Cardiac fibroblast (primary cell): Measurements from ENCODE around the gene TAGLN3.
A peak's percentile ranks its signal among the peaks of the same experiment; 100 is the strongest.

Source experiments
- DNase-seq, 2 donors: peaks; one replicate each; pipeline versions ENCODE4 v3.0.0 to v3.0.0-alpha.2; 2010; ENCODE audit warnings: low read depth in 2 of 2
- H3K4me3 ChIP-seq, 2 donors: replicated peaks in 1 of 2; 1 replicate in 1 of 2; 2 replicates in 1 of 2; pipeline ENCODE4 v1.5.1; 2011; ENCODE audit warnings: low read depth in 2 of 2, low read length in 2 of 2, mild to moderate bottlenecking in 2 of 2, moderate library complexity in 1 of 2
- TF ChIP-seq, protein P1 (sequence below): IDR thresholded peaks from one replicate; pipeline ENCODE4 v1.5.1; 2011; ENCODE audit warnings: low read depth, mild to moderate bottlenecking, low read length, inconsistent platforms

The TAGLN3 gene

DNA sequence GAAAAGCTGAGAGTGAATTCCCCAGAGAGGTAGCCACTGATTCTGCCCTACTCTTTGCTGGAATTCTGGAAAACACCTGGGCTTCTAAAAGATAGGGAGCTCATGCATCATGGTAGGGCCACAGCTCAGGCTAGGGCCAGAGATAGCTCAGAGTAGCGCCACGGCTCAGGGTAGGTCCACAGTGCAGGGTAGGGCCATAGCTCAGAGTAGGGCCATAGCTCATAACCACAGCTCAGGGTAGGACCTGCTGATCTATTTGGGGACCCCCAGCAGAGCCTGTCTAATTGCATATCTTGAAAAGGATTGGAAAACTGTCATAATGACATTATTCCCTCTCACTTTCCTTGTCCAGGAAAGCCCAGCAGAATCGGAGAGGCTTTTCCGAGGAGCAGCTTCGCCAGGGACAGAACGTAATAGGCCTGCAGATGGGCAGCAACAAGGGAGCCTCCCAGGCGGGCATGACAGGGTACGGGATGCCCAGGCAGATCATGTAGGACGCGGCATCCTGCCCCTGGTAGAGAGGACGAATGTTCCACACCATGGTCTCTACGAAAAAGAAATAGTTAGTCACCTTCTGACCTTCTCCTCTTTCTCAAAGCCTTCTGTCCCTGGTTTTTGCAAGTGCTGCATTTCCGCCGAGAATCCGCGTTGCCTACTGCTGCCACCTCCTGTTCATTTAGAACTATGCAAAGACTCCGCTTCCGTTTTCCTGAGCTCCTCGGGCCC is 14.5 kb downstream of the TAGLN3 start:
- TF ChIP-seq, protein P1, sequence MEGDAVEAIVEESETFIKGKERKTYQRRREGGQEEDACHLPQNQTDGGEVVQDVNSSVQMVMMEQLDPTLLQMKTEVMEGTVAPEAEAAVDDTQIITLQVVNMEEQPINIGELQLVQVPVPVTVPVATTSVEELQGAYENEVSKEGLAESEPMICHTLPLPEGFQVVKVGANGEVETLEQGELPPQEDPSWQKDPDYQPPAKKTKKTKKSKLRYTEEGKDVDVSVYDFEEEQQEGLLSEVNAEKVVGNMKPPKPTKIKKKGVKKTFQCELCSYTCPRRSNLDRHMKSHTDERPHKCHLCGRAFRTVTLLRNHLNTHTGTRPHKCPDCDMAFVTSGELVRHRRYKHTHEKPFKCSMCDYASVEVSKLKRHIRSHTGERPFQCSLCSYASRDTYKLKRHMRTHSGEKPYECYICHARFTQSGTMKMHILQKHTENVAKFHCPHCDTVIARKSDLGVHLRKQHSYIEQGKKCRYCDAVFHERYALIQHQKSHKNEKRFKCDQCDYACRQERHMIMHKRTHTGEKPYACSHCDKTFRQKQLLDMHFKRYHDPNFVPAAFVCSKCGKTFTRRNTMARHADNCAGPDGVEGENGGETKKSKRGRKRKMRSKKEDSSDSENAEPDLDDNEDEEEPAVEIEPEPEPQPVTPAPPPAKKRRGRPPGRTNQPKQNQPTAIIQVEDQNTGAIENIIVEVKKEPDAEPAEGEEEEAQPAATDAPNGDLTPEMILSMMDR, result peak; percentile 81
- peak; percentile 87 to 88 for DNase-seq
- H3K4me3 ChIP-seq, result no peak overlapping the region

DNA sequence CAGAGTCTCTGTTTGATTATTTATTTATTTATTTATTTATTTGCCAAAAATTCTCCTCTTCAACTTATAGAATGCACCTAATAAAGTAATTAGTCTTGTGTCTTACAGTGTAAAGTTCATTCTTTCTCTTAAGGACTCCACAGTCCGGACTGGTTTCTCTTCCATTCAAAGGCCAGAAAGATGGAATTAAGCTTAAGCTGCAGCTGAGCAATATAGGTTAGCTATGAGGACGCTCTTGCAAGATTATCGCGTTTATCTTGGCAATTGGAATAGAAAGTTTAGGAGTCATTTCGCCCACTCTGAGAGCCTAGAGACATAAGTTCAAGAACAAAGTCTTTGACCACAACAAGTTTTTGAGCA is 15.0 kb downstream of the TAGLN3 start:
- no peak overlapping the region for H3K4me3 ChIP-seq
- TF ChIP-seq, protein P1, result no peak
- no peak for DNase-seq

DNA sequence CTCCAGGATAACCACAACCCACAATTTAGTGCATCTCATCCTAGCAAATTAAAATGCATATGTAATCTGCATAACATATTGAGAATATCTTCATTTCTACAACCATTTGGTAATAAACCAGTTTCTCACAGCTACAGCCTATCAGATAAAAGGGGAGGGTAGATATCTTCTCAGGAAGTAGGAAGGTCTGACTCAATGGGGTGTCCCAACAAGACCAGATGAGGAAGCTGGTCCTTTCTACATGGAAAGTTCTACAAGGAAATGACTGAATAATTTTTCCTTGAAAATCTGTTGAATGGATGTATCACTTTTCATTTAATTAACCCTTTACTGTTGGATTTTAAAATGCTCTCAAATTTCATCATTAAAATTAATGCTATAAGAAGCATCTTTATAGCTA is 18.4 kb downstream of the TAGLN3 start:
- no peak overlapping the region for H3K4me3 ChIP-seq
- TF ChIP-seq, protein P1, result no peak
- DNase-seq, result peak in 1 of 2 donors; percentile 46

DNA sequence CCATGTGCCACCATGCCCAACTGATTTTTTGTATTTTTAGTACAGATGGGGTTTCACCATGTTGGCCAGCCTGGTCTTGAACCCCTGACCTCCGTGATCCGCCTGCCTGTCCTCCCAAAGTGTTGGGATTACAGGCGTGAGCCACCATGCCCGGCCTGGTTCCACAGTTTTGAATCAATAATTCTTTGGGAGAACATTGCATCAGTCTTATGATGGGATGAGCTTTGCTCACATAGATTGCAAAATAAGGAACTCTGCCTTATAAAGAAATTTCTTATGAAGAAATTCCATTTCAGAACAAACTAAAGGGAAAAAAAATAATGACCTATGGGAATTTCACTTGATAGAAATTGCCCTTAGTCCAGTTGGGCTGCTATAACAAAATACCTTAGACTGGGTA is 20.0 kb downstream of the TAGLN3 start:
- DNase-seq, result no peak
- H3K4me3 ChIP-seq, result no peak overlapping the region
- TF ChIP-seq, protein P1, result no peak

DNA sequence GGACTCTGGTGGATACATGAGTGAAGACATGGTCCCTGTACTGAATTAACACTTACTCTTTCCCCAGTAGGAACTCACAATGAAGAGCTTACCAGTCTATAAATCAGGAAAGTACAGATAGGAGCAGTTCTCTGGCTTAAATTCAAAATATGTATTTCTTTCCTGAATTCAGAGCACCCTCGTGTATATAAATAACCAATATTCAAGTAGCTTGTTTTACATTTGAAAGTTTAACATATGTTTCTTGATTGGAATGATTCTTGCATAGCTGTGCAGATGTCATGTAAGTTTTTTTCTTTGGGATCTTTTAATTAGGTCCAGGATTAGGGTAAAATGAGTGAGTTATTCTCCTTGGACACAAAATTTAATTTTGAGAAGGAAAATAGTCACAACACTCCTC is 21.0 kb downstream of the TAGLN3 start:
- TF ChIP-seq, protein P1, result no peak
- no peak overlapping the region for H3K4me3 ChIP-seq
- DNase-seq, result no peak

DNA sequence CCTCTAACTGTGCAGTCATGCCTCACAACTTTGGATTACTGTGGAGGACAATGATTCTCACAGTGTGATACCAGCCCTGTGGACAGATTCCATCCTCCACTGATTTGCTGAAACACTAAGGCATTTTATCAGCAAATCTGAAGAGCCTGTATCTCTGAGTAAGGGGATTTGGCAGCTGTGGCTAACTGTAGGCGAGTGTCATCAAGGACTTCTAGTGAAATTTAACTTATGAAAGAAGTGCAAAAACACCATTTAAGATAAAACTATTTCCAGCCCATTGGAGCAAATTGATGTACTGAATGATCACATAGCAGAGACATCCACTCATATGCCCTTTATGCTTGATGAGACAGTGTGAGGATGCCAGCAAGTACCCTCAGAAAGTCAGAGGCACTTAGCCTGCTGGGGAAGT is 22.0 kb downstream of the TAGLN3 start:
- TF ChIP-seq, protein P1, result no peak
- DNase-seq, result no peak
- no peak overlapping the region for H3K4me3 ChIP-seq

DNA sequence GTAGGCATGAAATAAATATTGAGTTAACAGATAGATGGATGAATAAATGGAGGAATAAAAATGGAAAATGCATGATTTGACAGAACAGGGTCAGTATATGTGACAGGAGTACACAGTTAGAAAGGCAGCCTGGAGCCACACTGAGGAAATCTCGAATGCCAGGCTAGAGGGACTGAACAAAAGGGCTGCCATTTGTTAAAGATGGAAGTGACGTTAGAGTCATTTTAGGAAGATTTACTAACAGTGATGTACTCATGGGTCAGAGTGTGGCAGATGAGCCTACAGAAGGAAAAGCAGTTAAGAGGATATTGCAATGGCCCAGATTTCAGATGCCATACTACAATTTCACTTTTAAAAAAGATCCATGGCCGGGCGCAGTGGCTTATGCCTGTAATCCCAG is 28.4 kb downstream of the TAGLN3 start:
- no peak overlapping the region for H3K4me3 ChIP-seq
- TF ChIP-seq, protein P1, result no peak
- DNase-seq, result no peak
